ENCODE measurements around the gene FBP1. TPM values are rescaled to one million over a fixed set of nuclear protein-coding genes. Genes with fewer than 3 reads are reported as not detected.
"Not testable (repeated sequence)": the region's sequence is repeated elsewhere in the genome, so short reads cannot be mapped to it uniquely, and the experiment has no call there.

Gene FBP1
- total RNA-seq, 4 donors from 2014 or later, result 21.3 to 55.7 (median 44.6) TPM

GRCh38 chr9:94593459-94594345, 45.6 kb downstream of the FBP1 start, which contains the start of gene FBP2:
FBP2 (minus strand) TSS chr9:94593824; CDS start chr9:94593726, 98 bp downstream.
- Histone ChIP-seq H3K27ac (no peak within 1 kb of the TSS), H3K36me3 (no peaks in the 10 kb centered on the region), H3K4me3 (no peak within 1 kb of the TSS), H3K4me1 (no peaks in the 10 kb centered on the region), H3K27me3 (no peaks in the 10 kb centered on the region), H3K9me3 (no peaks in the 10 kb centered on the region)
- intact Hi-C loops (cut with DNase I; ENCODE audit: low total_unique reads) (no loop called here), in situ Hi-C loops (cut with MboI; ENCODE audit: low pct_ligation_motif_present in 1 of 4, low pct_unique_long_range_greater_than_20kb in 1 of 4, low sequenced_read_pairs in 3 of 4) (no loop called here)
- DNase-seq, result no peak
- TF ChIP-seq POLR2A (IDR thresholded peaks at IDR 0.05) (no peak), EP300 (IDR thresholded peaks at IDR 0.05; ENCODE audit: low read depth) (no peak), POLR2AphosphoS5 (IDR thresholded peaks at IDR 0.05) (no peak), CTCF (IDR thresholded peaks at IDR 0.05) (no peak)
- 51 to 77% methylated on average over 5 to 21 of the region's 21 CpGs for WGBS, 2 donors (ENCODE audit: low coverage in 1 of 2)

DNA sequence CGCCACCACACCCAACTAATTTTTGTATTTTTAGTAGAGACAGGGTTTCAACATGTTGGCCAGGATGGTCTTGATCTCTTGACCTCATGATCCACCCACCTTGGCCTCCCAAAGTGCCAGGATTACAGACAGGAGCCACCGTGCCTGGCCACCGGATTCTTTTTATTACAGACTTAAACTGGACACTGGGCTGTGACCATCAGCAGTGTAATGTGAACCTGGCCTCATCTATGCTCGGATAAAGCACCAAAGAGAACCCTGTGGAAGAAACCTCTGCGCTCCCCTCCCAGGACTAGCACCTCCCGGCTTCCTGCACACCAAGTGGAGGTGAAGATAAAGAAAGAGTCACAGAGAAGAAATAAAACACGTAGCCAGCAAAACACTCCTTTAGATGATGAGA, 46.6 kb downstream of the FBP1 start:
- H3K4me1 ChIP-seq; DNase-seq; H3K4me3 ChIP-seq; H3K27me3 ChIP-seq; intact Hi-C loops (cut with DNase I; ENCODE audit: low total_unique reads); in situ Hi-C loops (cut with MboI; ENCODE audit: low pct_ligation_motif_present in 1 of 4, low pct_unique_long_range_greater_than_20kb in 1 of 4, low sequenced_read_pairs in 3 of 4); H3K27ac ChIP-seq; H3K9me3 ChIP-seq; H3K36me3 ChIP-seq: not testable (repeated sequence)
- 40 to 79% methylated on average over 1 to 7 of the region's 7 CpGs for WGBS, 2 donors (ENCODE audit: low coverage in 1 of 2)

DNA sequence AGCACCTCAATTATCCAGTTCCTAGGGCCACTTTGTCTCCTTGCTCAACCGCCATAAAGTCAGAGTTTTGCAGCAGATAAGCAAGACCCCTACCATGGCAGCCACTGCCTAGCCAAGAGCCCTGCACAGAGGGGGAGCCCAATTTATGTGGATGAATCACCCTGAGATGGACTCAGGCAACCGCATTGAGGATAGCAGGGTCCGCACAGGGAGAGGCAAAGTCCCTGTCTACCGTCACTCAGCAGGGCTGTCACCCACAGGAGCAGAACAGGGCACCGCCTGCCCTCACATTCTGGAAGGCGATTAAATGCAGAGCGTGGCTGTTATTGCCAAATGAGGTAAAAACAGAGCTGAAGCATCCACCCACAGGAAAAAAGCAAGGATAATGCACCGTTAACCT, 47.4 kb downstream of the FBP1 start:
- intact Hi-C loops (cut with DNase I; ENCODE audit: low total_unique reads) (no loop called here), in situ Hi-C loops (cut with MboI; ENCODE audit: low pct_ligation_motif_present in 1 of 4, low pct_unique_long_range_greater_than_20kb in 1 of 4, low sequenced_read_pairs in 3 of 4) (no loop called here)
- WGBS, 2 donors (ENCODE audit: low coverage in 1 of 2), result 56 to 88% methylated on average over 1 to 8 of the region's 8 CpGs
- Histone ChIP-seq H3K9me3 (no peaks in the 10 kb centered on the region), H3K27ac (no peak overlapping the region), H3K4me3 (no peak overlapping the region), H3K4me1 (no peaks in the 10 kb centered on the region), H3K27me3 (no peaks in the 10 kb centered on the region), H3K36me3 (no peaks in the 10 kb centered on the region)
- TF ChIP-seq EP300 (IDR thresholded peaks at IDR 0.05; ENCODE audit: low read depth) (no peak), CTCF (IDR thresholded peaks at IDR 0.05) (no peak), POLR2A (IDR thresholded peaks at IDR 0.05) (no peak), POLR2AphosphoS5 (IDR thresholded peaks at IDR 0.05) (no peak)
- DNase-seq, result no peak

GRCh38 chr9:94591046-94591545, 48.2 kb downstream of the FBP1 start:
- in situ Hi-C loops (cut with MboI; ENCODE audit: low pct_ligation_motif_present in 1 of 4, low pct_unique_long_range_greater_than_20kb in 1 of 4, low sequenced_read_pairs in 3 of 4); H3K4me3 ChIP-seq; intact Hi-C loops (cut with DNase I; ENCODE audit: low total_unique reads); DNase-seq; H3K4me1 ChIP-seq; H3K36me3 ChIP-seq; H3K9me3 ChIP-seq; H3K27ac ChIP-seq; H3K27me3 ChIP-seq: not testable (repeated sequence)
- 98% methylated on average over 16 of the region's 38 CpGs; no CpG with 5 or more reads in 1 of the 2 donors for WGBS, 2 donors (ENCODE audit: low coverage in 1 of 2)

GRCh38 chr9:94588681-94589080, 50.6 kb downstream of the FBP1 start:
- H3K27me3 ChIP-seq, result no peaks in the 10 kb centered on the region
- no peak for DNase-seq
- H3K4me1 ChIP-seq, result no peaks in the 10 kb centered on the region
- TF ChIP-seq POLR2AphosphoS5 (IDR thresholded peaks at IDR 0.05), result no peak
- intact Hi-C loops (cut with DNase I; ENCODE audit: low total_unique reads) (no loop called here), in situ Hi-C loops (cut with MboI; ENCODE audit: low pct_ligation_motif_present in 1 of 4, low pct_unique_long_range_greater_than_20kb in 1 of 4, low sequenced_read_pairs in 3 of 4) (no loop called here)
- no peak overlapping the region for H3K27ac ChIP-seq
- no peaks in the 10 kb centered on the region for H3K9me3 ChIP-seq
- no peak overlapping the region for H3K4me3 ChIP-seq
- no peaks in the 10 kb centered on the region for H3K36me3 ChIP-seq
- WGBS, 2 donors (ENCODE audit: low coverage in 1 of 2), result 86% methylated on average over 8 of the region's 9 CpGs
